Erythroblast (primary cell): Measurements from ENCODE around the gene FBXL7.

Experiments used
- GATA1 ChIP-seq: IDR thresholded peaks from 2 replicates; pipeline ENCODE4 v1.6.1; 2011; ENCODE audit warnings: low read depth, mild to moderate bottlenecking, control low read depth, low read length, moderate library complexity
- POLR2A ChIP-seq: IDR thresholded peaks from 2 replicates; pipeline ENCODE4 v1.6.1; 2011; ENCODE audit warnings: mild to moderate bottlenecking, low read length

GRCh38 chr5:15850939-15851341 is 351.0 kb downstream of the FBXL7 start:
- TF ChIP-seq POLR2A (no peak), GATA1 (no peak)
